GM06990 (cell line): ENCODE data around the gene CAMTA1.

Source experiments
- DNase-seq: peaks from one replicate; pipeline ENCODE4 v3.0.0-alpha.2; 2011; ENCODE audit not compliant: insufficient read length; ENCODE audit errors: extremely low read depth
- H3K27me3 ChIP-seq: replicated peaks from 2 replicates; pipeline ENCODE4 v1.6.0; 2011; ENCODE audit warnings: low read length; ENCODE audit not compliant: control insufficient read depth, insufficient read depth
- H3K36me3 ChIP-seq: 2 replicates; pipeline ENCODE4 v1.5.1; 2011; ENCODE audit warnings: low read length; ENCODE audit not compliant: control insufficient read depth, insufficient read depth
- H3K4me3 ChIP-seq: replicated peaks from 2 replicates; pipeline ENCODE4 v1.5.1; 2011; ENCODE audit warnings: low read depth, mild to moderate bottlenecking, control low read depth, low read length
- CTCF ChIP-seq: IDR thresholded peaks from 2 replicates; pipeline ENCODE4 v1.5.1; 2011; ENCODE audit warnings: low read length, control low read depth, mild to moderate bottlenecking, inconsistent platforms; ENCODE audit not compliant: insufficient read depth, poor library complexity, severe bottlenecking

The CAMTA1 gene

GRCh38 chr1:7372477-7373120, 587.3 kb downstream of the CAMTA1 start:
- no peak for TF ChIP-seq CTCF
- Histone ChIP-seq H3K4me3 (no peak overlapping the region), H3K27me3 (no peaks in the 10 kb centered on the region; the same call in 1 of the 2 replicates), H3K36me3 (no peaks in the 10 kb centered on the region)
- no peak for DNase-seq

GRCh38 chr1:7373251-7373650, 588.0 kb downstream of the CAMTA1 start:
- TF ChIP-seq CTCF = no peak
- Histone ChIP-seq H3K4me3 (no peak overlapping the region), H3K27me3 (no peaks in the 10 kb centered on the region; the same call in 1 of the 2 replicates), H3K36me3 (no peaks in the 10 kb centered on the region)
- DNase-seq = no peak

- no peak overlapping the region for H3K4me3 ChIP-seq
- no peak for TF ChIP-seq CTCF
- no peaks in the 10 kb centered on the region for H3K36me3 ChIP-seq
- H3K27me3 ChIP-seq = no peaks in the 10 kb centered on the region; the same call in 1 of the 2 replicates
- no peak for DNase-seq
Observed at GRCh38 chr1:7373876-7374562, 588.8 kb downstream of the CAMTA1 start.

- DNase-seq = no peak
- Histone ChIP-seq H3K27me3 (no peaks in the 10 kb centered on the region; the same call in 1 of the 2 replicates), H3K4me3 (no peak overlapping the region), H3K36me3 (no peaks in the 10 kb centered on the region)
- no peak for TF ChIP-seq CTCF
Observed at GRCh38 chr1:7374563-7375160, 589.4 kb downstream of the CAMTA1 start.

- no peak for DNase-seq
- no peaks in the 10 kb centered on the region; the same call in 1 of the 2 replicates for H3K27me3 ChIP-seq
Observed at GRCh38 chr1:7375329-7375728, 590.1 kb downstream of the CAMTA1 start.

More at GRCh38 chr1:7375329-7375728, 590.1 kb downstream of the CAMTA1 start:
- no peak for TF ChIP-seq CTCF
- H3K4me3 ChIP-seq = no peak overlapping the region
- no peaks in the 10 kb centered on the region for H3K36me3 ChIP-seq
